RPMI7951 (cell line): ENCODE results near the gene FAM53A. TPM values are rescaled to one million over a fixed set of nuclear protein-coding genes. Genes with fewer than 3 reads are reported as not detected.
A peak's percentile ranks its signal among the peaks of the same experiment; 100 is the strongest.
"Not testable (repeated sequence)": the region's sequence is repeated elsewhere in the genome, so short reads cannot be mapped to it uniquely, and the experiment has no call there.

Experiments
- DNase-seq: peaks from one replicate; pipeline ENCODE4 v3.0.0-alpha.2; 2012; ENCODE audit warnings: low read depth
- total RNA-seq: library from RNA; depleted of rRNA; stranded (reverse); fragments of >200 nt; shearing (Covaris generic); gene quantifications from 2 replicates; pipeline ENCODE4 v1.2.3, GENCODE V29; 2014

Gene FAM53A
- total RNA-seq, 1 experiment from 2014 or later: 1.1 TPM

- DNase-seq: no peak
These were observed 32.2 kb upstream of the FAM53A start for GRCh38 chr4:1716065-1716945.

- no peak for DNase-seq
These were observed 31.1 kb upstream of the FAM53A start for GRCh38 chr4:1715002-1715758.

- no peak for DNase-seq
These were observed 30.3 kb upstream of the FAM53A start for GRCh38 chr4:1714303-1715001.

- no peak for DNase-seq
These were observed 29.1 kb upstream of the FAM53A start for GRCh38 chr4:1713003-1713851.

GRCh38 chr4:1712216-1713002 lies 28.3 kb upstream of the FAM53A start, which contains the start of gene SLBP:
SLBP (minus strand) TSS chr4:1712319; CDS start chr4:1712188, 131 bp downstream.
- peak; percentile 92 for DNase-seq

GRCh38 chr4:1711571-1712215 lies 27.6 kb upstream of the FAM53A start:
- DNase-seq: peak; percentile 39

GRCh38 chr4:1711055-1711570 lies 27.0 kb upstream of the FAM53A start:
- DNase-seq: no peak

GRCh38 chr4:1708581-1708980 lies 24.5 kb upstream of the FAM53A start:
- DNase-seq: no peak

- DNase-seq: no peak
These were observed 22.2 kb upstream of the FAM53A start for GRCh38 chr4:1706358-1706757.

GRCh38 chr4:1705732-1706131 lies 21.6 kb upstream of the FAM53A start:
- no peak for DNase-seq

- no peak for DNase-seq
These were observed 19.8 kb upstream of the FAM53A start for GRCh38 chr4:1703867-1704266.

GRCh38 chr4:1701671-1702070 lies 17.6 kb upstream of the FAM53A start:
- DNase-seq: not testable (repeated sequence)

GRCh38 chr4:1695913-1696312 lies 11.8 kb upstream of the FAM53A start:
- DNase-seq: no peak

- DNase-seq: peak; percentile 63
These were observed 9.2 kb upstream of the FAM53A start for GRCh38 chr4:1693131-1693896.

- no peak for DNase-seq
These were observed 7.7 kb upstream of the FAM53A start for GRCh38 chr4:1691737-1692373.

GRCh38 chr4:1690698-1691097 lies 6.6 kb upstream of the FAM53A start:
- no peak for DNase-seq

GRCh38 chr4:1686440-1687036 lies 2.4 kb upstream of the FAM53A start:
- no peak for DNase-seq
